Testis (tissue), 2 donors: ENCODE data around the gene RPAP2.

Experiments used
- POLR2A ChIP-seq: fragments of 450-650 bp; IDR thresholded peaks from one replicate; pipeline ENCODE4 v1.6.1; 2017; ENCODE audit warnings: antibody characterized with exemption, mild to moderate bottlenecking, moderate library complexity
- TF ChIP-seq, protein P1 (sequence below), 3 experiments: fragments of 450-650 bp in 2 of 3; fragments of 200-600 bp in 1 of 3; sonication (generic) in 1 of 3; IDR thresholded peaks; one replicate each; pipeline ENCODE4 v1.5.1; 2016 to 2019; ENCODE audit warnings: antibody characterized with exemption in 3 of 3, mild to moderate bottlenecking in 2 of 3, moderate library complexity in 1 of 3

DNA sequence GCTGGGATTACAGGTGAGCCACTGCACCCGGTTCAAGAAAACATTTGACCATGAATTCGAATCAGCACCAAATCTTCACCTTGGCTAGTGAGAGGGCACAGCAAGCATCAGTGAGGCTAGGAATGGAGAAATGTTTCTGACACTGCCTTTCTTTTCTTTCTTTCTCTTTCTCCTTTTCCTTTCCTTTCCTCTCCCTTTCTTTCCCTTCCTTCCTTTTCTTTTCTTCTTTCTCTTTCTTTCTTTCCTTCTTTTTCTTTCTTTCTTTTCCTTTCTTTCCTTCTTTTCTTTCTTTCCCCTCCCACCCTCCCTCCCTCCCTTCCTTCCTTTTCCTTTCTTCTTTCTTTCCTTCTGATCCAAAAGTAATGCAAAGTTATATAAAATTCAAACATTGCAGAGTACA lies 147.0 kb downstream of the RPAP2 start:
- TF ChIP-seq, protein P1, sequence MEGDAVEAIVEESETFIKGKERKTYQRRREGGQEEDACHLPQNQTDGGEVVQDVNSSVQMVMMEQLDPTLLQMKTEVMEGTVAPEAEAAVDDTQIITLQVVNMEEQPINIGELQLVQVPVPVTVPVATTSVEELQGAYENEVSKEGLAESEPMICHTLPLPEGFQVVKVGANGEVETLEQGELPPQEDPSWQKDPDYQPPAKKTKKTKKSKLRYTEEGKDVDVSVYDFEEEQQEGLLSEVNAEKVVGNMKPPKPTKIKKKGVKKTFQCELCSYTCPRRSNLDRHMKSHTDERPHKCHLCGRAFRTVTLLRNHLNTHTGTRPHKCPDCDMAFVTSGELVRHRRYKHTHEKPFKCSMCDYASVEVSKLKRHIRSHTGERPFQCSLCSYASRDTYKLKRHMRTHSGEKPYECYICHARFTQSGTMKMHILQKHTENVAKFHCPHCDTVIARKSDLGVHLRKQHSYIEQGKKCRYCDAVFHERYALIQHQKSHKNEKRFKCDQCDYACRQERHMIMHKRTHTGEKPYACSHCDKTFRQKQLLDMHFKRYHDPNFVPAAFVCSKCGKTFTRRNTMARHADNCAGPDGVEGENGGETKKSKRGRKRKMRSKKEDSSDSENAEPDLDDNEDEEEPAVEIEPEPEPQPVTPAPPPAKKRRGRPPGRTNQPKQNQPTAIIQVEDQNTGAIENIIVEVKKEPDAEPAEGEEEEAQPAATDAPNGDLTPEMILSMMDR (IDR thresholded peaks at IDR 0.05): no peak
- TF ChIP-seq POLR2A: no peak
